ENCODE data around the gene TJP2.

DNA sequence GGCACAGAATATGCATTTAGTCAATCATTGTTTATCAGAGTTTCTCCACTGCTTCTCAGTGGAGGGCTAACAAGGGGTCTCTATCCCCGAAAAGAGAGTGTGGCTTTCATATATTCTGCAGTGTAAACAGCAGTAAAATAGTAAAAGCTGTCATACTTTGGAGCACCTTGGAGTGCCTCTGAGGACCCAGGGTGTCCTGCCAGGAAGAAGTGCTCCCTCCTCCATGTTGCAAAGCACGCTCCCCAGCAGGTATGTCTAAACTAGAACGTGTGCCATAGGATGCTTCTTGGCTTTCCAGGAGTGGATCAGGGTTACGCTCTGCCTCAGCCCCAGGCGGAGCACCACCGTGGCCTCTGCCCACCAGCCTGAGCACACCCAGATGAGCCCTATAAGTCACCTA is 8.5 kb upstream of the TJP2 start:
- TF ChIP-seq, protein P1, sequence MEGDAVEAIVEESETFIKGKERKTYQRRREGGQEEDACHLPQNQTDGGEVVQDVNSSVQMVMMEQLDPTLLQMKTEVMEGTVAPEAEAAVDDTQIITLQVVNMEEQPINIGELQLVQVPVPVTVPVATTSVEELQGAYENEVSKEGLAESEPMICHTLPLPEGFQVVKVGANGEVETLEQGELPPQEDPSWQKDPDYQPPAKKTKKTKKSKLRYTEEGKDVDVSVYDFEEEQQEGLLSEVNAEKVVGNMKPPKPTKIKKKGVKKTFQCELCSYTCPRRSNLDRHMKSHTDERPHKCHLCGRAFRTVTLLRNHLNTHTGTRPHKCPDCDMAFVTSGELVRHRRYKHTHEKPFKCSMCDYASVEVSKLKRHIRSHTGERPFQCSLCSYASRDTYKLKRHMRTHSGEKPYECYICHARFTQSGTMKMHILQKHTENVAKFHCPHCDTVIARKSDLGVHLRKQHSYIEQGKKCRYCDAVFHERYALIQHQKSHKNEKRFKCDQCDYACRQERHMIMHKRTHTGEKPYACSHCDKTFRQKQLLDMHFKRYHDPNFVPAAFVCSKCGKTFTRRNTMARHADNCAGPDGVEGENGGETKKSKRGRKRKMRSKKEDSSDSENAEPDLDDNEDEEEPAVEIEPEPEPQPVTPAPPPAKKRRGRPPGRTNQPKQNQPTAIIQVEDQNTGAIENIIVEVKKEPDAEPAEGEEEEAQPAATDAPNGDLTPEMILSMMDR (IDR thresholded peaks at IDR 0.05; ENCODE audit: poor library complexity, severe bottlenecking) = no peak
- no peak for TF ChIP-seq TAF1 (IDR thresholded peaks at IDR 0.05; ENCODE audit: low read depth)

Data from neural cell (in vitro differentiated cells).